ENCODE results near the gene PATE3. TPM values are rescaled to one million over a fixed set of nuclear protein-coding genes. Genes with fewer than 3 reads are reported as not detected.

The PATE3 gene
- total and polyA plus RNA-seq, 2 donors (not counting 1 experiment from before 2014, with no cell fraction given): not detected

DNA sequence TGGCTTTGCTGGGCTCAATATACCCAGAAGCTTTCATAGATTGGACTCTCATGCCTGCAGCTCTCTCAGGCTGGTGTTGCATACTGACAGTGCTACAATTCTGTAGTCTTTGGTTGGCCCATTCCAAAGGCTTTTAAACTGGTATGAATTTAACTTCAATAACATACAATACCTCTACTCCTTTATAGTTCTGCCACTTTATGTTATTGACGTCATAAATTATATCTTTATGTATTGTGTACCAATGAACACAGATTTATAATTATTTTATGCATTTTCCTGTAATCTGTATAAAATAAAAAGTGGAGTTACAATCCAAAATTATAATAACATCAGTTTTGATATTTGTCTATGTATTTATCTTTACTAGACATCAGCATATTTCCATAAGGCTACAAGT, 25.5 kb upstream of the PATE3 start:
- Histone ChIP-seq H3K4me3 (ENCODE audit: control extremely low read depth in 1 of 5, extremely low read depth in 1 of 5, insufficient read depth in 1 of 5, low read depth in 2 of 5, low read length in 4 of 5) (no peak overlapping the region), H3K4me1 (ENCODE audit: control insufficient read depth in 2 of 2, insufficient read depth in 2 of 2, low read length in 2 of 2) (no peaks in the 10 kb centered on the region), H3K9me3 (ENCODE audit: control extremely low read depth in 1 of 3, control insufficient read depth in 2 of 3, insufficient read depth in 1 of 3, low read length in 2 of 3) (peaks cover 0 to 4% (median 0%) of the 10 kb centered on the region in 3 donors), H3K9ac (ENCODE audit: low read length) (no peak overlapping the region), H2AFZ (ENCODE audit: insufficient read depth, low read depth, low read length, poor library complexity, severe bottlenecking) (no peak overlapping the region), H4K20me1 (ENCODE audit: control insufficient read depth, insufficient read depth, low read length, poor library complexity, severe bottlenecking) (no peaks in the 10 kb centered on the region), H3K27me3 (replicated peaks in 1 of 4; ENCODE audit: control extremely low read depth in 1 of 4, control insufficient read depth in 3 of 4, insufficient read depth in 4 of 4, low read length in 3 of 4) (peaks cover 0 to 4% (median 0%) of the 10 kb centered on the region in 4 experiments), H3K27ac (ENCODE audit: low read length in 2 of 2) (no peak overlapping the region), H3K36me3 (replicated peaks in 1 of 2; ENCODE audit: control extremely low read depth in 1 of 2, control insufficient read depth in 1 of 2, extremely low read depth in 1 of 2, insufficient read depth in 2 of 2, low read length in 1 of 2) (no peaks in the 10 kb centered on the region), H3K4me2 (replicated peaks; ENCODE audit: low read depth, low read length, poor library complexity, severe bottlenecking) (no peak overlapping the region), H3K79me2 (ENCODE audit: control insufficient read depth, insufficient read depth, low read length) (no peaks in the 10 kb centered on the region)
- Mint-ChIP-seq H3K27me3 (peaks cover 10% of the 10 kb centered on the region), H3K27ac (no peak overlapping the region), H3K4me1 (no peaks in the 10 kb centered on the region), H3K9me3 (ENCODE audit: insufficient read depth) (peaks cover 13% of the 10 kb centered on the region), H3K4me3 (no peak overlapping the region)
- DNase-seq: no peak
- ChIA-PET POLR2A (no interaction called here), CTCF (no interaction called here)
- intact Hi-C loops (cut with micrococcal nuclease): no loop called here
- ATAC-seq (ENCODE audit: low read depth): no peak
- no CpG with 5 or more reads among the region's 1 CpG for WGBS (ENCODE audit: insufficient coverage)
- TF ChIP-seq, protein P1, sequence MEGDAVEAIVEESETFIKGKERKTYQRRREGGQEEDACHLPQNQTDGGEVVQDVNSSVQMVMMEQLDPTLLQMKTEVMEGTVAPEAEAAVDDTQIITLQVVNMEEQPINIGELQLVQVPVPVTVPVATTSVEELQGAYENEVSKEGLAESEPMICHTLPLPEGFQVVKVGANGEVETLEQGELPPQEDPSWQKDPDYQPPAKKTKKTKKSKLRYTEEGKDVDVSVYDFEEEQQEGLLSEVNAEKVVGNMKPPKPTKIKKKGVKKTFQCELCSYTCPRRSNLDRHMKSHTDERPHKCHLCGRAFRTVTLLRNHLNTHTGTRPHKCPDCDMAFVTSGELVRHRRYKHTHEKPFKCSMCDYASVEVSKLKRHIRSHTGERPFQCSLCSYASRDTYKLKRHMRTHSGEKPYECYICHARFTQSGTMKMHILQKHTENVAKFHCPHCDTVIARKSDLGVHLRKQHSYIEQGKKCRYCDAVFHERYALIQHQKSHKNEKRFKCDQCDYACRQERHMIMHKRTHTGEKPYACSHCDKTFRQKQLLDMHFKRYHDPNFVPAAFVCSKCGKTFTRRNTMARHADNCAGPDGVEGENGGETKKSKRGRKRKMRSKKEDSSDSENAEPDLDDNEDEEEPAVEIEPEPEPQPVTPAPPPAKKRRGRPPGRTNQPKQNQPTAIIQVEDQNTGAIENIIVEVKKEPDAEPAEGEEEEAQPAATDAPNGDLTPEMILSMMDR (IDR thresholded peaks at IDR 0.05): no peak
- no peak for TF ChIP-seq EZH2 (IDR thresholded peaks at IDR 0.05; ENCODE audit: borderline replicate concordance, insufficient read depth, low read depth, low read length, poor library complexity, severe bottlenecking)

DNA sequence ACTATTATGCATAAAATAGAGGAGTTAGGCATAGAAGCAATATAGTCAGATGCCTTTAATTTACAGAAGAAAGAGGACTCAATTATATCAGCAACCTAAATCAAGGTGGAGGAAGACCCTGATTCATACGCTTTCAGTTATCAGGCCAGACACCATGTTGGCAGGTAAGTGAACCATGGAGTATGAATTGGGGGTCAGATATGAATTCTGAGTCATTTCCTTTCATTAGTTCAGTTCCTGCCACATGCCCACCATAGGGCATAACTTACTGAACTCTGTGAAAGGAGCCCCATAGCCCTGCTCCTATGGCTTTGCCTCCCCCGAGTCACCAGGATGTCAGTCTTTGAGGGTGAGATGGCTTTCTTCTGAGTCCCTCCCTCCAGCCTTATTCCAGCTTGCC, 24.4 kb upstream of the PATE3 start:
- H3K4me3 Mint-ChIP-seq: no peak overlapping the region
- no peaks in the 10 kb centered on the region for H3K4me1 ChIP-seq (ENCODE audit: control insufficient read depth in 2 of 2, insufficient read depth in 2 of 2, low read length in 2 of 2)
- no peak overlapping the region for H3K27ac Mint-ChIP-seq
- no peak for DNase-seq
- peaks cover 8% of the 10 kb centered on the region for H3K9me3 Mint-ChIP-seq (ENCODE audit: insufficient read depth)
- no peak for ATAC-seq (ENCODE audit: low read depth)
- ChIA-PET POLR2A (no interaction called here), CTCF (no interaction called here)
- H3K27me3 Mint-ChIP-seq: peaks cover 13% of the 10 kb centered on the region
- H4K20me1 ChIP-seq (ENCODE audit: control insufficient read depth, insufficient read depth, low read length, poor library complexity, severe bottlenecking): no peaks in the 10 kb centered on the region
- H3K9me3 ChIP-seq (ENCODE audit: control extremely low read depth in 1 of 3, control insufficient read depth in 2 of 3, insufficient read depth in 1 of 3, low read length in 2 of 3): peaks cover 0 to 4% (median 0%) of the 10 kb centered on the region in 3 donors
- no peaks in the 10 kb centered on the region for H3K4me1 Mint-ChIP-seq
- peaks cover 0 to 4% (median 0%) of the 10 kb centered on the region in 4 experiments for H3K27me3 ChIP-seq (replicated peaks in 1 of 4; ENCODE audit: control extremely low read depth in 1 of 4, control insufficient read depth in 3 of 4, insufficient read depth in 4 of 4, low read length in 3 of 4)
- H3K4me2 ChIP-seq (replicated peaks; ENCODE audit: low read depth, low read length, poor library complexity, severe bottlenecking): no peak overlapping the region
- H3K36me3 ChIP-seq (replicated peaks in 1 of 2; ENCODE audit: control extremely low read depth in 1 of 2, control insufficient read depth in 1 of 2, extremely low read depth in 1 of 2, insufficient read depth in 2 of 2, low read length in 1 of 2): no peaks in the 10 kb centered on the region
- H3K27ac ChIP-seq (ENCODE audit: low read length in 2 of 2): no peak overlapping the region
- WGBS (ENCODE audit: insufficient coverage): no CpG with 5 or more reads among the region's 2 CpGs
- TF ChIP-seq EZH2 (IDR thresholded peaks at IDR 0.05; ENCODE audit: borderline replicate concordance, insufficient read depth, low read depth, low read length, poor library complexity, severe bottlenecking): no peak
- TF ChIP-seq, protein P1 (IDR thresholded peaks at IDR 0.05): no peak
- intact Hi-C loops (cut with micrococcal nuclease): no loop called here
- no peaks in the 10 kb centered on the region for H3K79me2 ChIP-seq (ENCODE audit: control insufficient read depth, insufficient read depth, low read length)
- no peak overlapping the region for H3K4me3 ChIP-seq (ENCODE audit: control extremely low read depth in 1 of 5, extremely low read depth in 1 of 5, insufficient read depth in 1 of 5, low read depth in 2 of 5, low read length in 4 of 5)
- no peak overlapping the region for H3K9ac ChIP-seq (ENCODE audit: low read length)
- H2AFZ ChIP-seq (ENCODE audit: insufficient read depth, low read depth, low read length, poor library complexity, severe bottlenecking): no peak overlapping the region

All from B cell (primary cell).